MM.1S (cell line): Measurements from ENCODE around the gene COG5.

ENCODE experiments used
- CTCF ChIP-seq: fragments of 300-600 bp; sonication (generic); IDR thresholded peaks from 2 replicates; pipeline ENCODE4 v1.5.1; 2016; ENCODE audit warnings: antibody characterized with exemption, low read length, mixed read lengths
- EZH2 ChIP-seq: fragments of 300-600 bp; sonication (generic); optimal IDR thresholded peaks from 2 replicates; pipeline ENCODE3; 2017; ENCODE audit warnings: low read depth, mild to moderate bottlenecking, antibody characterized with exemption, low read length, mixed read lengths
- EZH2phosphoT487 ChIP-seq: fragments of 300-600 bp; sonication (generic); IDR thresholded peaks from 2 replicates; pipeline ENCODE4 v1.6.1; 2018; ENCODE audit warnings: antibody characterized with exemption, low read length

GRCh38 chr7:107210400-107210799 is 353.3 kb downstream of the COG5 start:
- TF ChIP-seq CTCF = no peak
- no peak for TF ChIP-seq EZH2phosphoT487
- no peak for TF ChIP-seq EZH2
